ENCODE results near the gene DLST. TPM values are rescaled to one million over a fixed set of nuclear protein-coding genes. Genes with fewer than 3 reads are reported as not detected.

Gene DLST
- total RNA-seq, 1 donor from 2014 or later, result 66.0 TPM

- no peak for DNase-seq (ENCODE audit: low read depth, low spot score)
These were observed 14.7 kb downstream of the DLST start for GRCh38 chr14:74896400-74896799.

GRCh38 chr14:74897642-74898041 is 15.9 kb downstream of the DLST start:
- no peak for DNase-seq (ENCODE audit: low read depth, low spot score)

GRCh38 chr14:74898083-74898482 is 16.4 kb downstream of the DLST start:
- DNase-seq (ENCODE audit: low read depth, low spot score), result no peak

- no peak for DNase-seq (ENCODE audit: low read depth, low spot score)
These were observed 17.0 kb downstream of the DLST start for GRCh38 chr14:74898694-74899093.

- no peak for DNase-seq (ENCODE audit: low read depth, low spot score)
These were observed 21.4 kb downstream of the DLST start for GRCh38 chr14:74902941-74903705.

GRCh38 chr14:74904635-74905503 is 23.2 kb downstream of the DLST start:
- no peak for DNase-seq (ENCODE audit: low read depth, low spot score)

GRCh38 chr14:74905595-74906142 is 24.0 kb downstream of the DLST start:
- DNase-seq (ENCODE audit: low read depth, low spot score), result no peak

- DNase-seq (ENCODE audit: low read depth, low spot score), result no peak
These were observed 25.3 kb downstream of the DLST start for GRCh38 chr14:74906925-74907521.

GRCh38 chr14:74907744-74908143 is 26.0 kb downstream of the DLST start:
- DNase-seq (ENCODE audit: low read depth, low spot score), result no peak

GRCh38 chr14:74908861-74909341 is 27.2 kb downstream of the DLST start:
- no peak for DNase-seq (ENCODE audit: low read depth, low spot score)

GRCh38 chr14:74909501-74909900 is 27.8 kb downstream of the DLST start:
- DNase-seq (ENCODE audit: low read depth, low spot score), result no peak

GRCh38 chr14:74909911-74910310 is 28.2 kb downstream of the DLST start:
- DNase-seq (ENCODE audit: low read depth, low spot score), result no peak

GRCh38 chr14:74910556-74910955 is 28.8 kb downstream of the DLST start:
- DNase-seq (ENCODE audit: low read depth, low spot score), result no peak

GRCh38 chr14:74911221-74911620 is 29.5 kb downstream of the DLST start:
- DNase-seq (ENCODE audit: low read depth, low spot score), result no peak

- no peak for DNase-seq (ENCODE audit: low read depth, low spot score)
These were observed 30.0 kb downstream of the DLST start for GRCh38 chr14:74911704-74912103.

GRCh38 chr14:74912111-74912510 is 30.4 kb downstream of the DLST start:
- DNase-seq (ENCODE audit: low read depth, low spot score), result no peak

- no peak for DNase-seq (ENCODE audit: low read depth, low spot score)
These were observed 31.1 kb downstream of the DLST start for GRCh38 chr14:74912801-74913200.

- DNase-seq (ENCODE audit: low read depth, low spot score), result no peak
These were observed 31.7 kb downstream of the DLST start for GRCh38 chr14:74913393-74913910.

- peak; percentile 50 for DNase-seq (ENCODE audit: low read depth, low spot score)
These were observed 32.4 kb downstream of the DLST start for GRCh38 chr14:74913986-74914573.

- DNase-seq (ENCODE audit: low read depth, low spot score), result no peak
These were observed 33.7 kb downstream of the DLST start for GRCh38 chr14:74915426-74915825.

- DNase-seq (ENCODE audit: low read depth, low spot score), result no peak
These were observed 34.1 kb downstream of the DLST start for GRCh38 chr14:74915826-74916225.
